ENCODE data around the gene FKBP14. TPM values are rescaled to one million over a fixed set of nuclear protein-coding genes. Genes with fewer than 3 reads are reported as not detected.

The FKBP14 gene
- total RNA-seq, 4 donors from 2014 or later: 4.0 to 12.9 (median 7.9) TPM

DNA sequence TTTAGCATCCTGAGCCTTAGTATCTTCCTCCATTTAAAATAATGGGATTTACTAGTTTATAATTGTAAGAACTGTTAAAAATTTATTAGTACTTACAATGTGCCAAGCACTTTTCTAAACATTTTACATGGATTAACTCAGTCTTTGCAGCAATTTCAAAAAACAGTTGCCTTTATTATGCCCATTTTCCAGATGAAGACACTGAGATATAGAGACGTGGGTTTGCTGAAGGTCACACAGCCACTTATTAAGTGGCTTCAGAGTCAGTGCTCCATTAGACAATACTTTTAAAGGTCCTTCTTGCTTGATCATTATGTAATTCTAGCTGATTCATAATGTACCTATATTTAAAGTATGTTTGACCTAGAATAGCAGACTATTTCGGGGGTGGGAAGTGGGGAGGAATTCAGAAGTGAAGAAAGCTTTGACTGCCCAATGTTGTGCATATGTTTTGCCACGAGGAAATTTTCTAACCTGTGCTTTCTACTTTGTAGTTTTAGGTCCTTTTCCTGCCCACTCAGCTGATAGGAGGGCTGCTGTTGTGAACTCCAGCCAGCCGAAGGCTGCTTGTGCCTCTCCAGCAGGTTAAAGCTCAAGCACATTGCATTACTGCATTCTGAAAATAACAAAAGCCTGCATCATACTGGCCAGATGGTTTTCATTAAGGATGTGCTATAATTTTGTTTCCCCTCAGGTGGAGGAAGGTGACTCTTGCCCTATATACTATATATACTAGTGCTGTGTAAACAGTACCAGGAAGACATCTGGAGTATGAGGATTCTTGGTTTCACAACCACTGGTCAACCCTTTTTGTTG, 6.0 kb upstream of the FKBP14 start:
- TF ChIP-seq CTCF (IDR thresholded peaks at IDR 0.05; ENCODE audit: low read depth): no peak

DNA sequence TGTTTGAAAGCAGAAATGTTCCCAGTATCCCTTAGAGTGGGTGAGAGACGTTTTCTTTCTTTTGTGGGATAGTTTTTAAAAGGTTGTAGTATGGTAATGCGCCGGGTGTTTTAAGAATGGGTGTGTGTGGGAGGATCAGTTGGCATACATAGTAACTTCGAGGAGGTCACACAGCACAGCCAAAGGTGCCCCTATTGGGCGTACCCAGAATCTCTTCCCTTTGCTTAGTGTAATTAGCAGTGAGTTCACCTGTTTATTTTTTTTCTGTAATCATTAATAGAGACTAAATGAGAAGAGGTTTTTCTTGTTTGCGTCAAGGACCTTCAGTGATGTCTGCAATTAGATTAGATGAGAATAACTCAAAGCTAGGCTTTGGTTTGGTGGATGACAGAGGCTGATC, 3.2 kb upstream of the FKBP14 start:
- TF ChIP-seq CTCF (IDR thresholded peaks at IDR 0.05; ENCODE audit: low read depth): no peak

DNA sequence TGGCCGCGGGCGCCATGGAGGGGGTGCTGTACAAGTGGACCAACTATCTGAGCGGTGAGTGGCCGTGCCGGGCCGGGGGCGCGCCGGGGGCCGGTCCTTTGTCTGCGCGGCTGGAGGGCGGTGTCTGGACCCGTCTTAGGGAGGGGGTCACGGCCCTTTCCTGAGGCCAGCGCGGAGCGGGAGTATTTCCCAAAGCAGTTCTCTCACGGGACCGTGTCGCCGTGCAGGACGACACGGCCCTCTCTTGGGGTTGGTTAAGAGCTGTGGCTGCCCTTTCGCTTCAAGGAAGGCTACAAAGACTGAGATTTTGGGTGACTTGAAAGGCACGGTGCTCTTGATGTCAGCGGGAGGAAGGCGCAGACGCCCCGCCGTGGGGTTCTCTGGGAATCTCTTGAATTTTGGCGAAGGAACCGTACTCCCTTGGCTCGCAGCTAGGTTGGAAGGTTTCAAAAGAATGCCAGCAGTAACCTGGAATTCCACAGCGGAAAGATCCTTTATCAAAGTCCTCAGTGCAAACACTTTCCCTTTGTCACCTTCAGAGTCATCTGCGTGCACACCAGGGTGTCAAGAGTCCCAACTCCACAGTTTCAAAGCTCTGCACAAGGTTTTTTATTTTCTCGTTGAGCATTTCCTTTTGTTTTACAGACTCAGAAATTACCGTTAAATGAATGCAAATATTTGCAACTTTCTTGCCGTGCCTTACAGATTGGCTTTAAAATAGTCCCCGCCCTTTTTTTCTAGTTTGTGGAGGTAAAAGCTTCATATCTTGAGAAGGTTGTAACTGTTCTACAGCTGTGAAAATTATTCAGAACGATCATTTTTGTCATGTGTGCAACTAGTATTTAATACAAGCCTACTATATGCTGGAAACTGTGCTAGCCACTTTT, 2.5 kb upstream of the FKBP14 start:
- TF ChIP-seq CTCF (IDR thresholded peaks at IDR 0.05; ENCODE audit: low read depth): no peak

GRCh38 chr7:30028216-30028748, 1.8 kb upstream of the FKBP14 start, which contains the start of gene PLEKHA8:
Gene PLEKHA8 (plus strand): TSS chr7:30028412. CDS start chr7:30028763, 351 bp downstream.
- no peak for TF ChIP-seq CTCF (IDR thresholded peaks at IDR 0.05; ENCODE audit: low read depth)

DNA sequence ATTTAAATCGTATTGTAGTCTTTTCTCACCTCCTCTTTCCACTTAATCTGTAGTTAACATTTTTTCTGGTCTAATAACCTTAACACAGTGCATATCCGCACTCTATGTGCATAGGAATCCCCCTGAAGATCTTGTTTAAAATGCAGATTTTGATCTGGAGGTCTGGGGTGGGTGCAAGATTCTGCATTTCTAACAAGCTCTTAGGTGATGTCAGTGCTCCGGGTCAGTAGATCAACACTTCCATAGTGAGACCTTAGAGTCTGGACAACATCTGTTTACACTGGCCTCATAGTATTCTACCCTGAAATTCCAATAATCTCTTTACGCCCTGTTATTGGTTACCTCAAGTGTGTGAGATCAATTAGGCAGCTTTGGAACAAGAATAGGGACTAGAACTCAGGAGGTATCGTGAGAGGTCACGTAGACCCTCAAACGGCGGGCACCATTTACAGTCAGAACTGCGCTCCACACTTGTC, 1.3 kb upstream of the FKBP14 start:
- no peak for TF ChIP-seq CTCF (IDR thresholded peaks at IDR 0.05; ENCODE audit: low read depth)

DNA sequence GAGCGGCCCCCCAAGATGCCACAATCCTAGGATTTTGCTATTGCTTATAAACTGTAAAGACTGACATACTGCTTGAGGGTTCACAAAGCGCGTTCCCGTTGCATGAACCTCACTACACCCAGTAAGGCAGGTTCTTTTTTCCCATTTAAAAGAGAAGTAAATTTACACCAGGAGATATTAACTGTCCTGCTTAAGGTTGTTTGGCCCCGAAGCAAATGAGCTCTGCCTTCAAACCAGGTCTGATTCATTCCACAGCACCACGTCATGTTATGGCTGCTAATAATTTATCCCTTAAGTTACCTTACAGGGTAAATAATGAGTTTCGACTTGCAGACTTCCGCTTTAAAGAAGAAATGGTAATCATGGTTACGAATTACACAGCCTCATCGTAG, 559 bp upstream of the FKBP14 start:
- TF ChIP-seq CTCF (IDR thresholded peaks at IDR 0.05; ENCODE audit: low read depth): no peak

DNA sequence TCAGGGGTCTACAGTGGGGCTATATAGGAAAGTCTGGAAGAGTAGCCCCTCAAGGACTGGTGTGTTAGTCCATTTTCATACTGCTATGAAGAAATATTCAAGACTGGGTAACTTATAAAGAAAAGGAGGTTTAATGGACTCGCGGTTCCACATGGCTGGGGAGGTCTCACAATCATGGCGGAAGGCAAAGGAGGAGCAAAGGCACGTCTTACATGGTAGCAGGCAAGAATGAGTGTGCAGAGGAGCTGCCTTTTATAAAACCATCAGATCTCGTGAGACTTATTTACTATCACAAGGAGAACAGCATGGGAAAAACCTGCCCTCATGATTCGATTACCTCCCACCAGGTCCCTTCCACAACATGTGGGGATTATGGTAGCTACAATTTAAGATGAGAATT, 3.0 kb downstream of the FKBP14 start:
- TF ChIP-seq CTCF (IDR thresholded peaks at IDR 0.05; ENCODE audit: low read depth): no peak
